OCI-LY7 (cell line): ENCODE results near the gene ZNF175. TPM values are rescaled to one million over a fixed set of nuclear protein-coding genes. Genes with fewer than 3 reads are reported as not detected.

ENCODE experiments used
- BruUV-seq: library from RNA; stranded (reverse); fragments of 400-500 nt; replicated peaks from 2 replicates; lab custom pipeline; 2021; lab: Mats Ljungman, UMichigan
- CTCF ChIA-PET: fragments of 300-600 bp; sonication (Branson Sonifier 250); formaldehyde crosslinking; loops from one replicate; lab custom pipeline; 2022; ENCODE audit warnings: antibody characterized with exemption; ENCODE audit not compliant: unreplicated experiment; lab: Charles Lee
- POLR2A ChIA-PET: fragments of 300-600 bp; sonication (Branson Sonifier 250); formaldehyde crosslinking; loops from one replicate; lab custom pipeline; 2022; ENCODE audit warnings: antibody characterized with exemption; lab: Charles Lee
- DNase-seq: peaks from one replicate; pipeline ENCODE4 v3.0.0-alpha.2; 2015; ENCODE audit warnings: low spot score
- H2AFZ ChIP-seq: fragments of 200-600 bp; sonication (generic), shearing (Covaris generic); 2 replicates; pipeline ENCODE4 v1.6.1; 2014; ENCODE audit warnings: mild to moderate bottlenecking, antibody characterized with exemption, low read length, moderate library complexity
- H3K27ac ChIP-seq: fragments of 200-600 bp; sonication (generic); 2 replicates; pipeline ENCODE4 v1.5.1; 2014; ENCODE audit warnings: mixed run types, low read depth, mild to moderate bottlenecking, moderate library complexity, low read length, inconsistent platforms; ENCODE audit not compliant: poor library complexity, severe bottlenecking
- H3K36me3 ChIP-seq: fragments of 200-600 bp; sonication (generic); 2 replicates; pipeline ENCODE4 v1.6.1; 2014; ENCODE audit warnings: mild to moderate bottlenecking, antibody characterized with exemption, low read length, moderate library complexity, mixed read lengths; ENCODE audit not compliant: insufficient read depth
- H3K4me1 ChIP-seq: fragments of 200-600 bp; sonication (generic); 2 replicates; pipeline ENCODE4 v1.5.1; 2014; ENCODE audit warnings: mild to moderate bottlenecking, low read length; ENCODE audit not compliant: insufficient read depth, poor library complexity, severe bottlenecking
- H3K4me2 ChIP-seq: fragments of 200-600 bp; sonication (generic); 2 replicates; pipeline ENCODE4 v1.6.1; 2014; ENCODE audit warnings: mild to moderate bottlenecking, low read length
- H3K4me3 ChIP-seq: fragments of 200-600 bp; sonication (generic); 2 replicates; pipeline ENCODE4 v1.5.1; 2014; ENCODE audit warnings: mild to moderate bottlenecking, low read depth, low read length; ENCODE audit not compliant: poor library complexity, severe bottlenecking
- H3K79me2 ChIP-seq: fragments of 200-600 bp; sonication (generic); 2 replicates; pipeline ENCODE4 v1.6.1; 2016; ENCODE audit warnings: low read depth, mild to moderate bottlenecking, low read length, moderate library complexity, mixed read lengths; ENCODE audit not compliant: insufficient read depth
- H3K9me2 ChIP-seq: fragments of 200-600 bp; sonication (generic); 2 replicates; pipeline ENCODE4 v1.6.1; 2016; ENCODE audit warnings: mild to moderate bottlenecking, low read length, mixed read lengths; ENCODE audit not compliant: insufficient read depth
- H3K9me3 ChIP-seq: fragments of 200-600 bp; sonication (generic); 2 replicates; pipeline ENCODE4 v1.6.1; 2014; ENCODE audit warnings: mild to moderate bottlenecking, mixed run types, low read length, mixed read lengths
- H4K20me1 ChIP-seq: fragments of 200-600 bp; sonication (generic); 2 replicates; pipeline ENCODE4 v1.6.1; 2014; ENCODE audit warnings: mild to moderate bottlenecking, antibody characterized with exemption, low read length, moderate library complexity, mixed read lengths; ENCODE audit not compliant: insufficient read depth
- EZH2phosphoT487 ChIP-seq: fragments of 200-600 bp; sonication (generic); IDR thresholded peaks from 2 replicates; pipeline ENCODE4 v1.6.1; 2018; ENCODE audit warnings: low read depth, borderline replicate concordance, mild to moderate bottlenecking, mixed run types, antibody characterized with exemption, low read length, moderate library complexity, mixed read lengths
- intact Hi-C: fragments of 100-400 bp; cut with micrococcal nuclease; formaldehyde crosslinking; loops from one replicate; pipeline ENCODE4 v1.10.0; 2022; ENCODE audit not compliant: unreplicated experiment
- total RNA-seq, 2 experiments: library from RNA; depleted of rRNA in 1 of 2; stranded (reverse); fragments of >200 nt in 1 of 2; shearing (Covaris generic) in 1 of 2; gene quantifications; 2 replicates each; pipeline ENCODE4 v1.2.3, GENCODE V29; 2014 to 2022
- TF ChIP-seq, protein P1 (sequence below): fragments of 200-600 bp; sonication (generic); conservative IDR thresholded peaks from 2 replicates; pipeline ENCODE4 v1.5.1; 2014; ENCODE audit warnings: mild to moderate bottlenecking, antibody characterized with exemption, low read length, moderate library complexity, mixed read lengths

ZNF175 gene
- total RNA-seq, 2 experiments from 2014 or later, result 3.5 to 10.4 TPM

DNA sequence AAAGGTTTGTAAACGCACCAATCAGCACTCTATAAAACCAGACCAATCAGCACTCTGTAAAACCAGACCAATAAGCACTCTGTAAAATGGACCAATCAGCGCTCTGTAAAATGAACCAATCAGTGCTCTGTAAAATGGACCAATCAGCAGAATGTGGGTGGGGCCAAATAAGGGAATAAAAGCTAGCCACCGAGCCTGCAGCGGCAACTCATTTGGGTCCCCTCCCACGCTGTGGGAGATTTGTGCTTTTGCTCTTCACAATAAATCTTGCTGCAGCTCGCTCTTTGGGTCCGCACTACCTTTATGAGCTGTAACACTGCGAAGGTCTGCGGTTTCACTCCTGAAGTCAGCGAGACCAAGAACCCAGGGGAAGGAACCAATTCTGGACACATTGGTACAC lies 28.0 kb downstream of the ZNF175 start:
- H3K4me3 ChIP-seq, result no peak overlapping the region
- no peaks in the 10 kb centered on the region for H3K79me2 ChIP-seq
- H2AFZ ChIP-seq, result no peak overlapping the region
- H3K27ac ChIP-seq, result no peak overlapping the region
- ChIA-PET CTCF (no interaction called here), POLR2A (no interaction called here)
- H3K4me2 ChIP-seq, result no peak overlapping the region
- H3K9me3 ChIP-seq, result no peaks in the 10 kb centered on the region
- no peaks in the 10 kb centered on the region for H3K9me2 ChIP-seq
- H3K36me3 ChIP-seq, result no peaks in the 10 kb centered on the region
- no peaks in the 10 kb centered on the region for H4K20me1 ChIP-seq
- no TSS peak for BruUV-seq
- intact Hi-C loops, result no loop called here
- no peak for DNase-seq
- H3K4me1 ChIP-seq, result peaks cover 36% of the 10 kb centered on the region
- TF ChIP-seq EZH2phosphoT487, result no peak
- TF ChIP-seq, protein P1, sequence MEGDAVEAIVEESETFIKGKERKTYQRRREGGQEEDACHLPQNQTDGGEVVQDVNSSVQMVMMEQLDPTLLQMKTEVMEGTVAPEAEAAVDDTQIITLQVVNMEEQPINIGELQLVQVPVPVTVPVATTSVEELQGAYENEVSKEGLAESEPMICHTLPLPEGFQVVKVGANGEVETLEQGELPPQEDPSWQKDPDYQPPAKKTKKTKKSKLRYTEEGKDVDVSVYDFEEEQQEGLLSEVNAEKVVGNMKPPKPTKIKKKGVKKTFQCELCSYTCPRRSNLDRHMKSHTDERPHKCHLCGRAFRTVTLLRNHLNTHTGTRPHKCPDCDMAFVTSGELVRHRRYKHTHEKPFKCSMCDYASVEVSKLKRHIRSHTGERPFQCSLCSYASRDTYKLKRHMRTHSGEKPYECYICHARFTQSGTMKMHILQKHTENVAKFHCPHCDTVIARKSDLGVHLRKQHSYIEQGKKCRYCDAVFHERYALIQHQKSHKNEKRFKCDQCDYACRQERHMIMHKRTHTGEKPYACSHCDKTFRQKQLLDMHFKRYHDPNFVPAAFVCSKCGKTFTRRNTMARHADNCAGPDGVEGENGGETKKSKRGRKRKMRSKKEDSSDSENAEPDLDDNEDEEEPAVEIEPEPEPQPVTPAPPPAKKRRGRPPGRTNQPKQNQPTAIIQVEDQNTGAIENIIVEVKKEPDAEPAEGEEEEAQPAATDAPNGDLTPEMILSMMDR, result no peak

DNA sequence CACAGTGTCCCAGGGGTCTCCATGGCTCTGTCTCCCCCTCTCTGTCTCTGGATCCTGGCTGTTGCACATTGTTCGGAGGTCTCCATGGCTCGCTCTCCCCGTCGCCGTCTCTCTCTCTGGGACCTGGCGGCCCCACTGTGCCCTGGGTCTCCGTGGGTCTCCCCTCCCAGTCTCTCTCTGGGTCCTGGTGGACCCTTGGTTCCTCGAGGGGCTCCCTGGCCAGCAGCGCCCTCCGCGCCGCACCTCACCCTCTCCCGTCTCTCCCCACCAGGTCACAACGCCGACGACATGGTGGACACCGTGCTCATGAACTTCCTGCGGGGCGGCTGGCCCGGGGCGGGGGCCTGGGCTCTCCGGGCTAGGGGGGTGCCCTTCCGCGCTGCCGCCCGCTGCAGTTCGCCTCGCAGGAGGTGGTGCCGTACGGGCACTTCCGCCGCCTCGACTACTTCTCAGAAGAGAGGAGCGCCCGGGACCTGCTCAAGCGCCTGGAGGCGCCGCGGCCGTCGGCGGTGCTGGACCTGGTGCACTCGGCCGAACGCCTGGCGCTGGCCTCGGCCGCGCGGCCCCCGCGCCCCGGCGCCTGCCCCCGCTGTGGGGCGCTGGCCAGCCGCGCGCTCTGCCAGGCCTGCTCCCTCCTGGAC lies 30.0 kb downstream of the ZNF175 start:
- H3K9me2 ChIP-seq, result no peaks in the 10 kb centered on the region
- H3K27ac ChIP-seq, result no peak overlapping the region
- no TSS peak for BruUV-seq
- H3K4me1 ChIP-seq, result peaks cover 41% of the 10 kb centered on the region
- no peaks in the 10 kb centered on the region for H4K20me1 ChIP-seq
- no peaks in the 10 kb centered on the region for H3K36me3 ChIP-seq
- no peak overlapping the region for H3K4me3 ChIP-seq
- no peak for DNase-seq
- ChIA-PET CTCF (no interaction called here), POLR2A (no interaction called here)
- no peak for TF ChIP-seq EZH2phosphoT487
- TF ChIP-seq, protein P1, result no peak
- no peak overlapping the region for H2AFZ ChIP-seq
- intact Hi-C loops, result loop anchor here (10.0 kb wide), 1 partner anchor 1276 kb away; the partner anchor contains the start of gene KCNC3
- H3K9me3 ChIP-seq, result no peaks in the 10 kb centered on the region
- no peak overlapping the region for H3K4me2 ChIP-seq
- no peaks in the 10 kb centered on the region for H3K79me2 ChIP-seq

DNA sequence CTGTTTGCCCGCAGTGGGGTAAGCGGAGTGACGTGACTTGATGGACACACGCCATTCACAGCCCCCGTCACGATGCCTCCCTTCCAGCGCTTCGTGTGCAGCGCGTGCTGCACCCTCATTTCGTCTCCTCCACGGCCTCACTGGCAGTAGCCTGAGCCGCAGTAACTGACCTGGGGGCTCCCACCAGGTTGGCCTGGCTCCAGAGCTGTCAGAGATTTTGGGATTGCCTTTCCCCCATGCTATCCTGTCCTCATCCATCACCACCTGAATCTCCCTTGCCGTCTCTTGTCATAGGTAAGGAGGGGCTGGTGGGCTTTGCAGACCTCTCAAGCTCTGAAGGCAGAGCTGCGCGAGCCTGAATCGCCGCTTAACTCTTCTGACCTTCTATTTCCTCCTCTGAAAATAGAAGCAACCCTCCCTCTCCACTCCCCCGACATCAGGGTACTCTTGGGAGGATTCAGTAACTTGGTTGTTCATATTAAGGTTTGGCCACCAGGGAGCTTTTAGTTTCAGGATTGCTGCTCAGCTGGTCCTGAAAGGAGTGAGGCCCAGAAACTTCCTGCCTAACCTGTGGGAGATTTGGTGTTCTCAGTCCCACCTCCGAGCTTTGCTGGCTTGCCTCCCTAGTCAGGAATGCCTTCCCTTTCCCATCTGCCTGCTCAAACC lies 31.2 kb downstream of the ZNF175 start:
- H3K27ac ChIP-seq, result no peak overlapping the region
- POLR2A ChIA-PET, result no interaction called here
- intact Hi-C loops, result loop anchor here (10.0 kb wide), 1 partner anchor 1278 kb away; the partner anchor contains the start of gene KCNC3
- H3K4me1 ChIP-seq, result peaks cover 52% of the 10 kb centered on the region
- CTCF ChIA-PET, result interaction anchor here (0.5 kb wide), 1 partner anchor 83 kb away, joined by 3 read pairs; no protein-coding TSS in a partner anchor
- H3K9me3 ChIP-seq, result no peaks in the 10 kb centered on the region
- peak overlapping the region; percentile 7 for H3K4me2 ChIP-seq
- BruUV-seq, result no TSS peak
- H3K36me3 ChIP-seq, result no peaks in the 10 kb centered on the region
- no peak for TF ChIP-seq EZH2phosphoT487
- TF ChIP-seq, protein P1, result no peak
- H3K9me2 ChIP-seq, result no peaks in the 10 kb centered on the region
- no peaks in the 10 kb centered on the region for H4K20me1 ChIP-seq
- no peak overlapping the region for H3K4me3 ChIP-seq
- no peak overlapping the region for H2AFZ ChIP-seq
- H3K79me2 ChIP-seq, result no peaks in the 10 kb centered on the region
- no peak for DNase-seq
